Muscle layer of colon (tissue), 2 donors: ENCODE data around the gene NTNG1.

ENCODE experiments used
- H3K27ac ChIP-seq: one replicate; pipeline ENCODE4 v1.7.0; 2013; ENCODE audit warnings: low read depth, mild to moderate bottlenecking, low read length, moderate library complexity
- H3K27me3 ChIP-seq, 2 donors: one replicate each; pipeline ENCODE4 v1.7.0; 2013; ENCODE audit warnings: low read length in 2 of 2, mild to moderate bottlenecking in 2 of 2; ENCODE audit not compliant: insufficient read depth in 2 of 2, control insufficient read depth in 1 of 2
- H3K36me3 ChIP-seq: one replicate; pipeline ENCODE4 v1.7.0; 2013; ENCODE audit warnings: mild to moderate bottlenecking, low read length; ENCODE audit not compliant: insufficient read depth
- H3K4me1 ChIP-seq: one replicate; pipeline ENCODE4 v1.7.0; 2013; ENCODE audit warnings: mild to moderate bottlenecking, low read length; ENCODE audit not compliant: insufficient read depth
- H3K4me3 ChIP-seq, 2 donors: one replicate each; pipeline ENCODE4 v1.7.0; 2013; ENCODE audit warnings: low read length in 2 of 2, low read depth in 1 of 2, mild to moderate bottlenecking in 1 of 2, moderate library complexity in 1 of 2
- H3K9ac ChIP-seq: one replicate; pipeline ENCODE4 v1.7.0; 2013; ENCODE audit warnings: low read length
- H3K9me3 ChIP-seq: one replicate; pipeline ENCODE4 v1.7.0; 2013; ENCODE audit warnings: mild to moderate bottlenecking, low read length
- donor health status: abdominal sarcoma.
- donor health status: Adenocarcinoma of cecum.

Gene NTNG1

DNA sequence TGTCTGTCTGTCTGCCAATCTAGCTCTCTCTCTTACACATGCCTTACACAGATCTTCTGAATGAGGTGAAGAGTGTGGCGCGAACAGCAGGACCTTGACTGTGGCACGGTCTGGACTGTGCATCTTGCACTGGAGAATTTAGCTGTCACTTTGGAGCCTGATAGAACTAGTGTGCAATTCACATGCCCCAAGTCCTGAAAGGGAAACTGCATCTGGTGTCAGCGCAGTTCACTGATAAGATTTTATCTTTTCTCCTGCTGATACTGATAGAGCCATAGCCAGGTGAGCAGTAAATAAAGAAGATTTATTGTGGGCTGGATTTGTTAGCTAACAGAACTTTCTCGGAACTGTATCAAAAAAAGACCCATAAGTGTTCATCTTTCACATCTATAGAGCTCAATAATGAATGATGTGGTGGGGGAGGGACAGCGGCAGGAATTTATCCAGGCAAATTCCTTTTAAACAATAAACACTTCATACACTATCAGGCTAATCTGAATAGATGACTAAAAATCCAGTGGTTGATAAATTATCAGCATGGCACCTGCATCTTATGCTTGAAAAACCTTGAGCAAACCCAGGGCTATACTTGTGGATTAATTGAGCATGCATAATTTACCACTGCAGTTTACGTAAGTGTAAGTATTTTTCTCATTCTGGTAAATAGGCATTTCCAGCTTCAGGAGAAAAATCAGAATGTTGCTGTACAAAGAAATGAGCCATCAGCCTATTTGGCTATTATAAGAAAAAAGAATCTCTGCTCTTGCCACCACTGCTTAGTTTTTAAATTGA, 104.1 kb downstream of the NTNG1 start:
- no peak overlapping the region for H3K4me3 ChIP-seq
- no peaks in the 10 kb centered on the region for H3K4me1 ChIP-seq
- no peaks in the 10 kb centered on the region for H3K27me3 ChIP-seq
- H3K9me3 ChIP-seq, result no peaks in the 10 kb centered on the region
- no peak overlapping the region for H3K9ac ChIP-seq
- no peaks in the 10 kb centered on the region for H3K36me3 ChIP-seq
- H3K27ac ChIP-seq, result no peak overlapping the region

DNA sequence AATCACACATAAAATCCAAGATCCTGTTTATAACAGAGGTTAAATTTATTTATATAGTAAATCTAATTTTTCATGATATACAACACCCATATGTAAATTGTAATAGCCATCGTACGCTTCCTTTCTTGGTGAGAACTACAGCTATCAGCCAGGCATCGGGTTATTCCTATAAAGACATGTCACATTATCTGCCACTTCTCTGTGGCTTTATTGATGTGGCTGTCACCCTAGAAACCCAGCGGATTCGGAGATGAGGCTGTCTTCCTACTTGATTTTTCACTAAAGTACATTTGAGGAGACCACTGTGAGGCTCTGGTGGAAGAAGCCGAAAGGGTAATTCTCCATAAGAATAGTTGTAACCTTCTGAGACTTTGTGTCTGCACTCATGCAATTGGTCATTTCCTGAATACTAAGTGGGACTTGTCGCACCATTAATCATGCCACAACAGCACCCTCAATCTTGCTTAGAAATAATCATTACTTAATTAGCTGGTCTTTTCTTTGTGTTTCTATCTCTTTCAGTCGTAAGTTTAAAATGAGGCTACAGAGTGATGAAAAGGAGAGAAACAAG, 106.0 kb downstream of the NTNG1 start:
- Histone ChIP-seq H3K27ac (no peak overlapping the region), H3K36me3 (no peaks in the 10 kb centered on the region), H3K9me3 (no peaks in the 10 kb centered on the region)

DNA sequence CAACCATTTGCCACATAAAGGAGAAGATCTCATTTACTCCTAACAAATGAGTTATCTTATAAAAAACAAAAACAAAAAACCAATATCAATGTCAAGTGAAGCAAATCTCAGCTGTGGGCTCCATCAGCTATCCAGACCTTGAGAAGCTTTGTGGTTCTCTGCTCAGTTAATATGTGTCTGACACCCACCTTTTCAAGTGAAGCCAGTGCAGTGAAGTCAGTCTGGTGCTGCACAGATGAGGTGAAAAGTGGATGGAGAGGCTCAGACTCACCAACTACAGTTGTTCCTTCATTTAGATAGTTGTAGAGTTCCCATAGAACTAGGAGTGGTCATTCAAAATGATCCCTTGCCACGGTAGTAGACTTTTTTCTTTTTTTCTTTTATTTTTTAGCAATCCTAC, 106.8 kb downstream of the NTNG1 start:
- Histone ChIP-seq H3K4me1 (no peaks in the 10 kb centered on the region), H3K9ac (no peak overlapping the region), H3K27me3 (no peaks in the 10 kb centered on the region), H3K27ac (no peak overlapping the region), H3K9me3 (no peaks in the 10 kb centered on the region), H3K4me3 (no peak overlapping the region), H3K36me3 (no peaks in the 10 kb centered on the region)

More for the DNA sequence above, 106.0 kb downstream of the NTNG1 start:
- H3K9ac ChIP-seq, result no peak overlapping the region
- H3K4me1 ChIP-seq, result no peaks in the 10 kb centered on the region
- H3K27me3 ChIP-seq, result no peaks in the 10 kb centered on the region
- H3K4me3 ChIP-seq, result no peak overlapping the region

DNA sequence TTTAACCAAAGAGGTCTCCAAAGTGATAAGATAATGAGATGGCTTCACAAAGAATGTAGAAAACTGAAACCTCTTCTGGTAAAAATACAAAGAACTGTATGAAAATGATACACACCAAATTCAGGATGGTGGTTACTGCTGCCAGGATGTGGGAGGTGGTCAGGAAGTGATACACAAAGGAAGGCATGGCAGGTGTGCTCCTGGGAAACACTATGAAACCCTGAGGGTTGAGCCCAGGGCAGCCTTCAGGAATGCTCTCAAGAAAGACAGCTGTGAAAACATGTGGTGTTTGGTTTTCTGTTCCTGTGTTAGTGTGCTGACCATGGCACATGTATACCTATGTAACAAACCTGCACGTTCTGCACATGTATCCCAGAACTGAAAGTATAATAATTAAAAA, 109.3 kb downstream of the NTNG1 start:
- H3K27ac ChIP-seq, result no peak overlapping the region
- H3K9me3 ChIP-seq, result no peaks in the 10 kb centered on the region
- no peak overlapping the region for H3K4me3 ChIP-seq

DNA sequence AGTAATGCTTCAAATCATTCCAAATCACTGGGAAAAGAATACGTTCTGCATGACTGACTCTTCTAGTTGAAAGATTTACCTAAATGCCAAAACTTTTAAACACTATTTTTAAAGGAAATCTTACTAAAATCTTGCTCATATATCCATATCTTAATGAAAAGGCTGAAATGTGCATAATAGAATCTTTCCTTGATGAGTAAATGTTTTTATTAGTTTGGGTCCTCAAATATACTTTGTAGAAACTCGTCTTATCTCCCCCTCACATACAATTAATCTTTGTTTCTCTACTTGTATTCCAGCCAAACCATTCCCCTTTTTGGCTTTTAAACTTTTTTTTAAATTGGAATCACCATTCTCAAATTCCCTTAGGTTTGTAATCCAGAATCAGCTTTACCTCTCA, 110.2 kb downstream of the NTNG1 start:
- Histone ChIP-seq H3K4me1 (no peaks in the 10 kb centered on the region), H3K27ac (no peak overlapping the region), H3K9ac (no peak overlapping the region), H3K4me3 (no peak overlapping the region), H3K9me3 (no peaks in the 10 kb centered on the region), H3K36me3 (no peaks in the 10 kb centered on the region), H3K27me3 (no peaks in the 10 kb centered on the region)

More for the DNA sequence above, 109.3 kb downstream of the NTNG1 start:
- Histone ChIP-seq H3K4me1 (no peaks in the 10 kb centered on the region), H3K27me3 (no peaks in the 10 kb centered on the region), H3K36me3 (no peaks in the 10 kb centered on the region), H3K9ac (no peak overlapping the region)

DNA sequence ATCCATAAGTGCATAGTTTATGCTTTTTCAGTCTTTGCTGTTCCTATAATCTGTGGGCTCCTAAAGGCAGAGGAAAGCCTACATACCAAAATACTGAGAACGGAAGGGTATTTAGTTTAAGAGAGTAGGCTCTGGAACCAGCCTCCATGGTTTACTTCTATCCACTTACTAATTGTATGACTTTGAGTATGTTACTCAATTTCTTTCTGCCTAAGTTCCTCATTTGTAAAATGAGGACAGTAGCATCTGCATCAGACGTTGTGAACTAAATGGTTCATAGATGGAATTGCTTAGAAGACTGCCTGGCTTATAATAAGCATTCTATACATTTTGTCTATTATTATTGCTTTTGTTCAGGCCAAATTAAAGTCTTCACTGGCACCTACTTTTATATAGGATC, 111.0 kb downstream of the NTNG1 start:
- no peak overlapping the region for H3K9ac ChIP-seq
- H3K9me3 ChIP-seq, result no peaks in the 10 kb centered on the region
- H3K4me1 ChIP-seq, result no peaks in the 10 kb centered on the region
- H3K4me3 ChIP-seq, result no peak overlapping the region
- H3K27ac ChIP-seq, result no peak overlapping the region
- H3K27me3 ChIP-seq, result no peaks in the 10 kb centered on the region
- no peaks in the 10 kb centered on the region for H3K36me3 ChIP-seq

DNA sequence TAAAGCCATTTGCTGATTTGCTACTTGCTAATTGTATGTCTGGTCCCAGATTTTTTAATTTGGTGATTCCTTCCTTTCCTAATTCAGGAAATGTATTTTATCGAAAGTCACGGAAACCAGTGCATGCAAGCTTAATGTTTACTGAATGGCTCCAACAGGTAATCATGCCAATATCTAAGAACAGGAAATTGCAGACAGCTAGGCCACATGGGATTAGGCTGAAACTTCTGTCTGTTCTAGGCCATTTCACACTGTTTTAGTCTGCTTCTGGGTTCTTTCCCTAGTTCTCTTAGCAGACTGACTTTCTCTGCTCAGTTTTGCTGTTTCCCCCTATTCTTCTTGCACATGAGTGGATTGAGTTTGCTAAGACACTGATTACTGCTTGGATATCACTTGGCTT, 111.4 kb downstream of the NTNG1 start:
- H3K4me3 ChIP-seq, result no peak overlapping the region
- H3K4me1 ChIP-seq, result no peaks in the 10 kb centered on the region
- H3K9me3 ChIP-seq, result no peaks in the 10 kb centered on the region
- no peaks in the 10 kb centered on the region for H3K27me3 ChIP-seq
- no peak overlapping the region for H3K9ac ChIP-seq
- H3K27ac ChIP-seq, result no peak overlapping the region
- H3K36me3 ChIP-seq, result no peaks in the 10 kb centered on the region

DNA sequence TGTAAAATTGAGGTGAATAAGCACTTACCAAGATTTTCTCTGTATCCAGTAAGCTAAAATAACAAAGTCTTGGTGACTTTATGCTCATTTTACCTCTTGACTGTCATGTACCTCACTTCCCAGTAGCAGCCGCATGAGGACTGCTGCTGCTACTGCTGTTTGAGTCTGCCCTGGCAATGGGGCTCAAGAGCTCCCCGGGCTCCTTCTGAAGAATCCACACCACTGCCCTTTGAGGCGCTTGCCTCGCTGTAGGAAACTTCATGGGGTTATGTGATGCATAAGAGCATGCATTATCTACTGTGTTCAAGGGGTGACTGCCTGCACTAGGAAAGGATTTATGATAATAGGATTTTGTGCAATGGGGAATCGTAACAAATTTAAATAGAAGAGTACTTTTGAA, 113.5 kb downstream of the NTNG1 start:
- Histone ChIP-seq H3K36me3 (no peaks in the 10 kb centered on the region), H3K4me3 (no peak overlapping the region), H3K4me1 (no peaks in the 10 kb centered on the region), H3K9ac (no peak overlapping the region), H3K27ac (no peak overlapping the region), H3K9me3 (no peaks in the 10 kb centered on the region), H3K27me3 (no peaks in the 10 kb centered on the region)

DNA sequence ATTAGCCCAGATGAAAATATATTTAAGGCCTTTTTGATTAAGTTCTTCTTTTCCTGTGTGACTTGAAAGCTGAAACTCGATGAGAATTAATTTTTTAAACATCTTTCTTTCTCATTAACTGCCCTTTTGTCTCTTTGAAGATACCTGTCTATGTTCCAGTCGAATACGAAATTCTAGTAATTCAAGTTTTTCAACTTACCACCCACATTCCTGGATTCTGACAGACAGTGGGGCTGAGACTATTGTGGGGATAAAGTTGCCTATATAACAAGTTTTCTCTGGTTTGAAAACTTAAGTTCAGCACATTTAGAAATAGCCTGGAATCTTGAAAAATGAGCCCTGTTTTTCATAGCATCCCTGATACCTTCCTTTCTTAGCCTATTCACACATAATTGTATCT, 114.6 kb downstream of the NTNG1 start:
- H3K4me1 ChIP-seq, result no peaks in the 10 kb centered on the region
- H3K27ac ChIP-seq, result no peak overlapping the region
- no peak overlapping the region for H3K4me3 ChIP-seq
- H3K9ac ChIP-seq, result no peak overlapping the region
- no peaks in the 10 kb centered on the region for H3K9me3 ChIP-seq
- no peaks in the 10 kb centered on the region for H3K27me3 ChIP-seq
- H3K36me3 ChIP-seq, result no peaks in the 10 kb centered on the region

DNA sequence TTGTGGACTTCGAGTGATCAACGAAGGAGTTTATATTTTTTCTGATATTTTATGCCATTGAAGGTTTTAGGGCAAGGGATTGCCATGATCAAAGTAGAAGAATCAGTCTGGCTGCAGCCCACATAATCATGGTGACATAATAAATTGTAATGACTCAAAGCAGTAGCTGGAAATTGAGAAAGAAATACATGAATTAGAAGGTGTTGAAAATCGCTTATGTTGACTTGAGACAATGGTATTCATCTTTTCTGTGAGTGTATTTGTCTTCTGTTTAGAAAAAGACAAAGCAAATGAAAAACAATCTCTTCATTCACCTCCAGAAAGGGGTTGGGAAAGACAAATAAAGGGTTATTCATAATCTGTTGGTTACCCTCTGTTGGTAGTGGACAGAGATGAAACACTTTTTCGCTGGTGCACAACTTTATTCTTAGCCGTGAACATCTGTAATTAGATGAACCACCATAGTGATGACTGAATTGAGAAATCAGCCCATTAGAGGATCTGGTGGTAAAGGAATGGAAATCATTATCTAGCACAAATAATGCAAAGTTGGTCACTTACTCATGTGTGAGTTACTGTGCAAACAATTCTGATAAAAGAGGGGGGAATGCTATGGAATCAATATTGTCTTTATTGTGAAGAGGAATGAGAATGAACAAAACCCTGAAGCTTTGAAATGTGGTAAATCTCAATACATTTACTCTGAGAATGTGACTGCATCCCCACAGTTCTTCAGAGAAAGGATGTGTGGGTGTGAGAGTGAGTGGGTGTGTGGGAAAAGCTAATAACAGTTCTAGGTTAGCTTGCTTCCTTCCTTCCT, 121.8 kb downstream of the NTNG1 start:
- H3K27me3 ChIP-seq, result no peaks in the 10 kb centered on the region
- no peaks in the 10 kb centered on the region for H3K4me1 ChIP-seq
- no peaks in the 10 kb centered on the region for H3K9me3 ChIP-seq
- no peak overlapping the region for H3K27ac ChIP-seq
- H3K36me3 ChIP-seq, result no peaks in the 10 kb centered on the region
- no peak overlapping the region for H3K9ac ChIP-seq
- no peak overlapping the region for H3K4me3 ChIP-seq

DNA sequence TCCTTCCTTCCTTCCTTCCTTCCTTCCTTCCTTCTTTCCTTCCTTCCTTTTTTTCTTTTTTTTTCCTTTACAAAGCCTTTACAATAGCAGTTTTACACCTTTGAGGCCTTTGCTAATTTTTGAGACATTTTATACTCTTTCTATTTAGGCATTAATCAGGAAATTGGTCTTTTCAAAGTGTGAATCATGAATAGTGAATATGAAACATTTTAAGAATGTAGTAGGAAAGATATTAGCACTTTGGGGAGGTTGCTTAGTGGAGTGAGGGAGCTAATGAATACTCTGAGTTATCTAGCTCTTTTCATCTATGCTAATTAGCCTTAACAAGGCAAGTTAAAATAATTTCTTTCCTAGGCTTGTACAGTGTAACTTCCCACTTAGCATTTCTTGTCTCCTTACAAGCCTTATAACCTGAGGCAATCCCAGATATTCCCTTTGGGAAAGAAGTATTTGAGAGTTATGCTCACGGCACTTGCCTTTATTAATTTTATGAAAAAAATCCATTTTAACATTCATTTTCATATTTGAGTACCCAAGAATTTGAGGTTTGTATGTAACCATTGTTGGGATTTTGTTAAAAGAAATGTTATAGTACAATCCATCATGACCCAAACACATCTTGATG, 122.6 kb downstream of the NTNG1 start:
- H3K9me3 ChIP-seq, result no peaks in the 10 kb centered on the region
- H3K4me3 ChIP-seq, result no peak overlapping the region
- H3K9ac ChIP-seq, result no peak overlapping the region
- H3K27me3 ChIP-seq, result no peaks in the 10 kb centered on the region
- H3K27ac ChIP-seq, result no peak overlapping the region
- H3K4me1 ChIP-seq, result no peaks in the 10 kb centered on the region
- no peaks in the 10 kb centered on the region for H3K36me3 ChIP-seq
